Gastrocnemius medialis (tissue), 4 donors: ENCODE data around the gene ANKRD11.

Experiments
- POLR2A ChIP-seq, 2 donors: fragments of 450-650 bp; IDR thresholded peaks; one replicate each; pipeline ENCODE4 v1.6.1; 2017; ENCODE audit warnings: antibody characterized with exemption in 2 of 2, mild to moderate bottlenecking in 2 of 2, moderate library complexity in 2 of 2
- TF ChIP-seq, protein P1 (sequence below), 5 experiments: fragments of 450-650 bp in 3 of 5; fragments of 200-600 bp in 2 of 5; sonication (generic) in 2 of 5; IDR thresholded peaks in 4 of 5; conservative IDR thresholded peaks in 1 of 5; 1 replicate in 4 of 5; 2 replicates in 1 of 5; pipeline ENCODE4 v1.5.1; 2016 to 2019; ENCODE audit warnings: antibody characterized with exemption in 5 of 5, mild to moderate bottlenecking in 3 of 5, moderate library complexity in 3 of 5

GRCh38 chr16:89332902-89333245 is 157.5 kb downstream of the ANKRD11 start:
- TF ChIP-seq, protein P1, sequence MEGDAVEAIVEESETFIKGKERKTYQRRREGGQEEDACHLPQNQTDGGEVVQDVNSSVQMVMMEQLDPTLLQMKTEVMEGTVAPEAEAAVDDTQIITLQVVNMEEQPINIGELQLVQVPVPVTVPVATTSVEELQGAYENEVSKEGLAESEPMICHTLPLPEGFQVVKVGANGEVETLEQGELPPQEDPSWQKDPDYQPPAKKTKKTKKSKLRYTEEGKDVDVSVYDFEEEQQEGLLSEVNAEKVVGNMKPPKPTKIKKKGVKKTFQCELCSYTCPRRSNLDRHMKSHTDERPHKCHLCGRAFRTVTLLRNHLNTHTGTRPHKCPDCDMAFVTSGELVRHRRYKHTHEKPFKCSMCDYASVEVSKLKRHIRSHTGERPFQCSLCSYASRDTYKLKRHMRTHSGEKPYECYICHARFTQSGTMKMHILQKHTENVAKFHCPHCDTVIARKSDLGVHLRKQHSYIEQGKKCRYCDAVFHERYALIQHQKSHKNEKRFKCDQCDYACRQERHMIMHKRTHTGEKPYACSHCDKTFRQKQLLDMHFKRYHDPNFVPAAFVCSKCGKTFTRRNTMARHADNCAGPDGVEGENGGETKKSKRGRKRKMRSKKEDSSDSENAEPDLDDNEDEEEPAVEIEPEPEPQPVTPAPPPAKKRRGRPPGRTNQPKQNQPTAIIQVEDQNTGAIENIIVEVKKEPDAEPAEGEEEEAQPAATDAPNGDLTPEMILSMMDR (IDR thresholded peaks at IDR 0.05 in 4 of 5, conservative IDR thresholded peaks at IDR 0.05 in 1 of 5) = no peak
- TF ChIP-seq POLR2A (IDR thresholded peaks at IDR 0.05) = no peak
